GM10248 (cell line): ENCODE data around the gene RAB3B.

Source experiments
- CTCF ChIA-PET: fragments of 300-600 bp; sonication (Branson Sonifier 250); formaldehyde crosslinking; extraction: SDS; loops from one replicate; lab custom pipeline; 2021; ENCODE audit warnings: antibody characterized with exemption; lab: Yijun Ruan, JAX
- POLR2A ChIA-PET: fragments of 350-650 bp; sonication (Branson Sonifier 250); formaldehyde crosslinking; extraction: SDS; loops from one replicate; lab custom pipeline; 2020; ENCODE audit warnings: antibody characterized with exemption; lab: Yijun Ruan, JAX
- DNase-seq: peaks from one replicate; pipeline ENCODE4 v3.0.0; 2012; ENCODE audit errors: extremely low spot score
- CTCF ChIP-seq: IDR thresholded peaks from 2 replicates; pipeline ENCODE4 v1.5.1; 2012; ENCODE audit warnings: mild to moderate bottlenecking, low read depth; ENCODE audit errors: extremely low read depth, missing control alignments, control extremely low read depth

Gene RAB3B

DNA sequence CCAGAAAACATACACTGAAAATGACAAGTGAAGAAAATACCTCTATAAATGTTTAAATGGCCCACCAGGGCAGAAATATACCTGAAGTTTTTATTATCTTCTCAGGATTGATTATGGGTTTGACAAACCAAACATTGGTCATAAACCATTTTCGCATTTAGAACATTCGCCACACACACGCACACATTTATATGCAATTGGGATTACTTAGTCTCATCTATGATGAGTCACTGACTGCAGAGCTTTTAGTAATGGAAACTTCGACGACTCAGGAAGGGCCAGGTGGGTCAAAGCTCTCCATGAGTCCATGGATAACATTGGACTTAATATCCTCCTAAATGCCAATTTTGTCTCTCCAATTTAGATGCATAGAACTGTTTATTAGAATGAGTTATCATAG lies 128.8 kb downstream of the RAB3B start:
- no peak for TF ChIP-seq CTCF
- CTCF ChIA-PET, result interaction anchor here (0.9 to 1.6 kb wide), 2 partner anchors 9 to 35 kb away, joined by 3 to 4 read pairs; no protein-coding TSS in a partner anchor
- POLR2A ChIA-PET, result no interaction called here
- no peak for DNase-seq

GRCh38 chr1:51859735-51860134 lies 130.8 kb downstream of the RAB3B start:
- ChIA-PET POLR2A (no interaction called here), CTCF (no interaction called here)
- no peak for TF ChIP-seq CTCF
- no peak for DNase-seq

- CTCF ChIA-PET, result no interaction called here
- no peak for DNase-seq
- no peak for TF ChIP-seq CTCF
- POLR2A ChIA-PET, result no interaction called here
Measured at GRCh38 chr1:51859333-51859732, 131.2 kb downstream of the RAB3B start.

DNA sequence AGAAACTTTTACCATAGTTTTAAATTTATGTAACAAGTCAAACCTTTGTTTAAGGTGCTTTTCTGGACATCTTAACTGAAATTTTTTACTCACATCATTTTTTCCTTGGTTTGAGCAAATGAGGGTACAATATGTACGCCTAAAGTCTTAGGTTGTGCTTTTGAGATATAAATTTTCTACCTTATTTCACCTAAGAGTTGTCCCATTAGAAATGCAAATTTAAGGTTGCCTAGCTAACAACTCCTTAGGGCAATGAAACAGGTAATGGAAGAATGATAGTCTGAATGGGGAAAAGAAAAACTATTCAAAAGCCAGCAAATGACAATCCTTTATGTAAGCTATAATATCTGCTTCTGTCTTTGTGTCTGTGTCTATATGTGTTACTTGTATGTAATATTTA lies 131.6 kb downstream of the RAB3B start:
- TF ChIP-seq CTCF, result no peak
- DNase-seq, result no peak
- ChIA-PET CTCF (no interaction called here), POLR2A (no interaction called here)
